HCT116 (cell line): ENCODE results near the gene DVL2. TPM values are rescaled to one million over a fixed set of nuclear protein-coding genes. Genes with fewer than 3 reads are reported as not detected.

Source experiments
- ATAC-seq: fragments of 200-7000 bp; cut with Tn5 transposase; 2 replicates; pipeline ENCODE4 v1.9.1; 2020; ENCODE audit warnings: mild to moderate bottlenecking, moderate library complexity
- BruUV-seq: library from RNA; stranded (reverse); fragments of 400-500 nt; replicated peaks from 2 replicates; lab custom pipeline; 2021; lab: Mats Ljungman, UMichigan
- CTCF ChIA-PET: fragments of 300-600 bp; sonication (Branson Sonifier 250); formaldehyde crosslinking; loops from one replicate; lab custom pipeline; 2021; ENCODE audit warnings: antibody characterized with exemption; lab: Charles Lee
- POLR2A ChIA-PET: fragments of 300-600, 350-600 bp; sonication (Branson Sonifier 250); formaldehyde crosslinking; loops from one replicate; lab custom pipeline; 2021; ENCODE audit warnings: antibody characterized with exemption; lab: Charles Lee
- RAD21 ChIA-PET, 2 experiments: fragments of 300-600 bp; sonication (Branson Sonifier 250); formaldehyde crosslinking; loops; one replicate each; lab custom pipeline; 2023; ENCODE audit warnings: low total read pairs in 2 of 2; ENCODE audit not compliant: uncharacterized antibody in 2 of 2, unreplicated experiment in 2 of 2, low non-redundant PET in 1 of 2; lab: Charles Lee
- DNase-seq: peaks from one replicate; pipeline ENCODE4 v3.0.0-alpha.2; 2010; ENCODE audit warnings: low read depth, low spot score
- H2AFZ ChIP-seq: fragments of 200-600 bp; shearing (Covaris generic), sonication (generic); 2 replicates; pipeline ENCODE4 v1.6.1; 2017; ENCODE audit warnings: low read depth, mixed run types, mixed read lengths, antibody characterized with exemption, low read length; ENCODE audit not compliant: poor library complexity, severe bottlenecking
- H3K27ac ChIP-seq: 2 replicates; pipeline ENCODE4 v1.5.1; 2012; ENCODE audit warnings: low read depth, low read length
- H3K27me3 ChIP-seq: fragments of 200-600 bp; sonication (generic); 2 replicates; pipeline ENCODE4 v1.6.1; 2016; ENCODE audit warnings: mixed run types, low read length, mixed read lengths; ENCODE audit not compliant: insufficient read depth
- H3K36me3 ChIP-seq, 2 experiments: fragments of 200-500 bp in 1 of 2; fragments of 200-600 bp in 1 of 2; sonication (Bioruptor generic) in 1 of 2; sonication (generic) in 1 of 2; 2 replicates each; pipeline versions ENCODE4 v1.5.1 to v1.6.1; 2014 to 2016; ENCODE audit warnings: low read length in 2 of 2, inconsistent platforms in 1 of 2, mixed read lengths in 1 of 2, mixed run types in 1 of 2; ENCODE audit not compliant: insufficient read depth in 2 of 2, control insufficient read depth in 1 of 2
- H3K4me1 ChIP-seq, 2 experiments: fragments of 200-600 bp in 1 of 2; sonication (generic) in 1 of 2; 2 replicates each; pipeline versions ENCODE4 v1.5.1 to v1.6.1; 2012 to 2017; ENCODE audit warnings: low read length in 2 of 2, inconsistent platforms in 1 of 2, mild to moderate bottlenecking in 1 of 2, mixed read lengths in 1 of 2, mixed run types in 1 of 2, moderate library complexity in 1 of 2; ENCODE audit not compliant: insufficient read depth in 2 of 2, control insufficient read depth in 1 of 2
- H3K4me2 ChIP-seq: fragments of 200-600 bp; sonication (generic); 2 replicates; pipeline ENCODE4 v1.6.1; 2017; ENCODE audit warnings: mixed run types, low read length, mixed read lengths
- H3K4me3 ChIP-seq, 2 experiments: fragments of 200-600 bp in 1 of 2; sonication (generic) in 1 of 2; replicated peaks in 1 of 2; 2 replicates each; pipeline ENCODE4 v1.5.1; 2011 to 2016; ENCODE audit warnings: low read length in 2 of 2, control low read depth in 1 of 2, low read depth in 1 of 2, mild to moderate bottlenecking in 1 of 2, mixed read lengths in 1 of 2, mixed run types in 1 of 2
- H3K79me2 ChIP-seq: fragments of 200-600 bp; sonication (generic); 2 replicates; pipeline ENCODE4 v1.6.1; 2017; ENCODE audit warnings: mild to moderate bottlenecking, mixed run types, low read length, moderate library complexity, mixed read lengths; ENCODE audit not compliant: insufficient read depth
- H3K9ac ChIP-seq: fragments of 200-600 bp; sonication (generic); 2 replicates; pipeline ENCODE4 v1.6.1; 2016; ENCODE audit warnings: low read length, mixed read lengths
- H3K9me2 ChIP-seq: fragments of 200-600 bp; sonication (generic), shearing (Covaris generic); 2 replicates; pipeline ENCODE4 v1.6.1; 2017; ENCODE audit warnings: mixed run types, mild to moderate bottlenecking, moderate library complexity; ENCODE audit not compliant: insufficient read depth
- H3K9me3 ChIP-seq, 2 experiments: fragments of 200-500 bp in 1 of 2; fragments of 200-600 bp in 1 of 2; sonication (Bioruptor generic) in 1 of 2; sonication (generic) in 1 of 2; 2 replicates each; pipeline ENCODE4 v1.6.1; 2014 to 2017; ENCODE audit warnings: low read length in 2 of 2, mixed read lengths in 2 of 2, inconsistent platforms in 1 of 2, low read depth in 1 of 2, mild to moderate bottlenecking in 1 of 2, mixed run types in 1 of 2, moderate library complexity in 1 of 2; ENCODE audit not compliant: control insufficient read depth in 1 of 2, insufficient read depth in 1 of 2
- H4K20me1 ChIP-seq: fragments of 200-600 bp; sonication (generic), shearing (Covaris generic); 2 replicates; pipeline ENCODE4 v1.6.1; 2017; ENCODE audit warnings: mixed run types, mild to moderate bottlenecking, moderate library complexity; ENCODE audit not compliant: insufficient read depth
- ATF3 ChIP-seq: IDR thresholded peaks from 2 replicates; pipeline ENCODE4 v1.6.1; 2012
- CTCF ChIP-seq, 3 experiments: fragments of 200-600 bp in 1 of 3; sonication (generic) in 1 of 3; IDR thresholded peaks in 2 of 3; conservative IDR thresholded peaks in 1 of 3; 2 replicates each; pipeline ENCODE4 v1.5.1; 2012 to 2017; ENCODE audit warnings: low read depth in 2 of 3, low read length in 2 of 3, antibody characterized with exemption in 1 of 3, borderline replicate concordance in 1 of 3, control low read depth in 1 of 3, mild to moderate bottlenecking in 1 of 3, mixed read lengths in 1 of 3, mixed run types in 1 of 3, moderate library complexity in 1 of 3; ENCODE audit not compliant: insufficient read depth in 1 of 3
- EGR1 ChIP-seq: IDR thresholded peaks from 2 replicates; pipeline ENCODE4 v1.6.1; 2012; ENCODE audit warnings: low read depth
- ELF1 ChIP-seq: IDR thresholded peaks from 2 replicates; pipeline ENCODE4 v1.6.1; 2012; ENCODE audit warnings: low read depth, borderline replicate concordance
- EZH2 ChIP-seq: fragments of 200-600 bp; sonication (generic); IDR thresholded peaks from 2 replicates; pipeline ENCODE4 v1.6.1; 2017; ENCODE audit warnings: antibody characterized with exemption, mixed run types
- EZH2phosphoT487 ChIP-seq: fragments of 200-600 bp; IDR thresholded peaks from 2 replicates; pipeline ENCODE4 v1.6.1; 2018; ENCODE audit warnings: antibody characterized with exemption, borderline replicate concordance
- REST ChIP-seq: IDR thresholded peaks from 2 replicates; pipeline ENCODE4 v1.6.1; 2012; ENCODE audit warnings: low read depth
- TCF7L2 ChIP-seq: IDR thresholded peaks from 2 replicates; pipeline ENCODE4 v1.7.0; 2011; ENCODE audit warnings: borderline replicate concordance, inconsistent platforms; ENCODE audit not compliant: insufficient read depth, insufficient read length; ENCODE audit errors: extremely low read depth
- YY1 ChIP-seq: IDR thresholded peaks from 2 replicates; pipeline ENCODE4 v1.6.1; 2011; ENCODE audit warnings: low read length, low read depth, moderate library complexity, mild to moderate bottlenecking; ENCODE audit not compliant: insufficient replicate concordance; ENCODE audit errors: extremely low read depth
- ZNF274 ChIP-seq: fragments of 200-500 bp; sonication (Bioruptor generic); IDR thresholded peaks from 2 replicates; pipeline ENCODE4 v1.6.1; 2014; ENCODE audit warnings: mild to moderate bottlenecking, low read depth, low read length, inconsistent platforms
- intact Hi-C: fragments of 100-400 bp; cut with micrococcal nuclease; formaldehyde crosslinking; loops from 2 replicates; pipeline ENCODE4 v1.10.0; 2022
- total RNA-seq: library from RNA; stranded (reverse); gene quantifications from one replicate; pipeline ENCODE4 v1.2.1, GENCODE V29; 2021; ENCODE audit not compliant: unreplicated experiment

Gene DVL2
- total RNA-seq, 1 experiment from 2014 or later = 69.7 TPM

- Histone ChIP-seq H3K4me2 (peak overlapping the region; percentile 79), H4K20me1 (no peaks in the 10 kb centered on the region), H2AFZ (no peak overlapping the region), H3K79me2 (peaks cover 51% of the 10 kb centered on the region), H3K36me3 (peaks cover 21 to 39% of the 10 kb centered on the region in 2 experiments), H3K9me3 (no peaks in the 10 kb centered on the region), H3K9ac (peak overlapping the region; percentile 41), H3K27ac (peak overlapping the region; percentile 92), H3K9me2 (no peaks in the 10 kb centered on the region), H3K4me1 (peaks cover 31 to 54% of the 10 kb centered on the region in 2 experiments), H3K4me3 (peak overlapping the region in 1 of 2 experiments; percentile 40; a peak in 2 of 4 replicates), H3K27me3 (no peaks in the 10 kb centered on the region)
- TF ChIP-seq TCF7L2 (no peak), EZH2 (no peak), ZNF274 (no peak), REST (no peak), YY1 (no peak), ATF3 (no peak), CTCF (IDR thresholded peaks at IDR 0.05 in 2 of 3, conservative IDR thresholded peaks at IDR 0.05 in 1 of 3; ENCODE audit: borderline replicate concordance in 1 of 3, insufficient read depth in 1 of 3, low read depth in 2 of 3, low read length in 2 of 3) (no peak), EGR1 (no peak), EZH2phosphoT487 (no peak), ELF1 (no peak)
- intact Hi-C loops = no loop called here
- ChIA-PET CTCF (no interaction called here), POLR2A (interaction anchor here (1.1 to 2.9 kb wide), 2 partner anchors 22 to 53 kb away, joined by 4 to 13 read pairs; partner anchors contain the start of genes ACADVL and DLG4), RAD21 (no interaction called here)
- ATAC-seq = no peak
- no TSS peak for BruUV-seq
- DNase-seq = no peak
Observed at GRCh38 chr17:7240375-7240774, 6.1 kb upstream of the DVL2 start.
